Lower lobe of right lung (tissue), 2 donors: ENCODE results near the gene SAP30BP. TPM values are rescaled to one million over a fixed set of nuclear protein-coding genes. Genes with fewer than 3 reads are reported as not detected.
"Not testable (repeated sequence)": the region's sequence is repeated elsewhere in the genome, so short reads cannot be mapped to it uniquely, and the experiment has no call there.

Experiments
- ATAC-seq, 2 donors: fragments of 200-7000 bp; cut with Tn5 transposase; one replicate each; pipeline ENCODE4 v1.9.1; 2020 to 2022; ENCODE audit warnings: mild to moderate bottlenecking in 2 of 2, moderate library complexity in 2 of 2
- DNase-seq: peaks from one replicate; pipeline ENCODE4 v3.0.0-alpha.2; 2020
- H3K27ac ChIP-seq: fragments of 200-600 bp; one replicate; pipeline ENCODE4 v1.8.0; 2022
- H3K27me3 ChIP-seq: fragments of 200-600 bp; one replicate; pipeline ENCODE4 v1.8.0; 2022; ENCODE audit warnings: low read depth
- H3K36me3 ChIP-seq: fragments of 200-600 bp; one replicate; pipeline ENCODE4 v1.8.0; 2022; ENCODE audit warnings: mild to moderate bottlenecking
- H3K4me1 ChIP-seq: fragments of 200-600 bp; one replicate; pipeline ENCODE4 v1.8.0; 2022
- H3K4me3 ChIP-seq: fragments of 200-600 bp; one replicate; pipeline ENCODE4 v1.8.0; 2022; ENCODE audit warnings: mild to moderate bottlenecking
- H3K9me3 ChIP-seq: fragments of 200-600 bp; one replicate; pipeline ENCODE4 v1.8.0; 2022
- intact Hi-C: fragments of 100-400 bp; cut with DNase I; formaldehyde crosslinking; loops from one replicate; pipeline ENCODE4 v1.11.0; 2022
- total RNA-seq: library from RNA; stranded (reverse); fragmentation: NEBNext Ultra II Directional; extraction: Animal tissue kit (Norgen Biotek cat#: 25700); gene quantifications from one replicate; pipeline ENCODE4 v1.2.1, GENCODE V29; 2021
- TF ChIP-seq, protein P1 (sequence below): fragments of 200-600 bp; IDR thresholded peaks from one replicate; pipeline ENCODE4 v1.8.0; 2022; ENCODE audit warnings: antibody characterized with exemption, mild to moderate bottlenecking
- donor health status: DM: no; HTN: yes; CAD: no; lungs with severe emphysema.

Gene SAP30BP
- total RNA-seq, 1 donor from 2014 or later: 73.0 TPM

GRCh38 chr17:75634754-75635609 is 32.2 kb upstream of the SAP30BP start:
- Histone ChIP-seq H3K27ac (peak overlapping the region; percentile 80), H3K9me3 (no peaks in the 10 kb centered on the region), H3K4me1 (peaks cover 39% of the 10 kb centered on the region), H3K27me3 (no peaks in the 10 kb centered on the region), H3K4me3 (no peak overlapping the region), H3K36me3 (peaks cover 12% of the 10 kb centered on the region)
- intact Hi-C loops: no loop called here
- TF ChIP-seq, protein P1, sequence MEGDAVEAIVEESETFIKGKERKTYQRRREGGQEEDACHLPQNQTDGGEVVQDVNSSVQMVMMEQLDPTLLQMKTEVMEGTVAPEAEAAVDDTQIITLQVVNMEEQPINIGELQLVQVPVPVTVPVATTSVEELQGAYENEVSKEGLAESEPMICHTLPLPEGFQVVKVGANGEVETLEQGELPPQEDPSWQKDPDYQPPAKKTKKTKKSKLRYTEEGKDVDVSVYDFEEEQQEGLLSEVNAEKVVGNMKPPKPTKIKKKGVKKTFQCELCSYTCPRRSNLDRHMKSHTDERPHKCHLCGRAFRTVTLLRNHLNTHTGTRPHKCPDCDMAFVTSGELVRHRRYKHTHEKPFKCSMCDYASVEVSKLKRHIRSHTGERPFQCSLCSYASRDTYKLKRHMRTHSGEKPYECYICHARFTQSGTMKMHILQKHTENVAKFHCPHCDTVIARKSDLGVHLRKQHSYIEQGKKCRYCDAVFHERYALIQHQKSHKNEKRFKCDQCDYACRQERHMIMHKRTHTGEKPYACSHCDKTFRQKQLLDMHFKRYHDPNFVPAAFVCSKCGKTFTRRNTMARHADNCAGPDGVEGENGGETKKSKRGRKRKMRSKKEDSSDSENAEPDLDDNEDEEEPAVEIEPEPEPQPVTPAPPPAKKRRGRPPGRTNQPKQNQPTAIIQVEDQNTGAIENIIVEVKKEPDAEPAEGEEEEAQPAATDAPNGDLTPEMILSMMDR: no peak
- DNase-seq (peak; percentile 42), ATAC-seq (no peak)

- H3K36me3 ChIP-seq: peaks cover 5% of the 10 kb centered on the region
- H3K4me1 ChIP-seq: peaks cover 39% of the 10 kb centered on the region
- intact Hi-C loops: no loop called here
- ATAC-seq (peak in 1 of 2 donors; percentile 40), DNase-seq (peak; percentile 72)
- TF ChIP-seq, protein P1: no peak
- no peak overlapping the region for H3K4me3 ChIP-seq
- H3K9me3 ChIP-seq: no peaks in the 10 kb centered on the region
- H3K27me3 ChIP-seq: no peaks in the 10 kb centered on the region
- peak overlapping the region; percentile 80 for H3K27ac ChIP-seq
Observed at GRCh38 chr17:75635610-75636202, 31.4 kb upstream of the SAP30BP start.

DNA sequence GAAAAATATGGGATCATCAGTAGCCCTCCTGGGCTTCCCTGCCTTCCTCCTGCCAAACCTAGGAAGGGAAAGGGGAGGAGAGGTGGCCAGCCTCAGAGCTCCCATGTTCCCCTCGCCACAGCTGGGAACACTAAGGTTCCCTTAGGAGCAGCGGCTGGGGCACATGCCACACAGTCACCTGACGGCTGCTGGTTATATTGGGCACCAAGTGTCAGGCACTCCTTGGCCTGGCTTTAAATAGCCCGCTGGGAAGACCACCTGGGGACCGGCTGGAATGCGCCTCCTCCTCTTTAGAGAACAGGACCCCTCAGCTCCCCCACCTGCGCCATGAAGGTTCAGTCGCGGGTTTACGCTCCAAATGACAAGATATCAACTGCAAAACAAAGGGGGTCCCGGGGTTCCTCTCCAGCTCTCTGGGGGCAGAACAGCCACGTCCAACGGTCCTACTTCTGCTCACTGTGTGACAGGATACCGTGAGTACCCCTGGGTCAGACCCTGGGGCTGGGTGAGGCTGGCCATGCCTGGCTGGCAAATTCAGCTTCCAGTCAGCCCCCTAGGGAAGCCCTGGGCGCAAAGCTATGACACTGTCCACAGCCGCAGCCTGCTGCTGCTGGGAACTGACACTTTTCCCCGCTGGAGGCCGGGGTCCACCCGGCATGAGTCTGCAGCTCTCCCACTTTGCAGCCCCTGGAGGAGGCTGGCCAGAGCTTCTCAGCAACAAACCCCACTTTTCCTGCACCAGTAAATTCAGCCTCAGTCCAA is 30.6 kb upstream of the SAP30BP start:
- intact Hi-C loops: no loop called here
- H3K27ac ChIP-seq: peak overlapping the region; percentile 80
- no peaks in the 10 kb centered on the region for H3K9me3 ChIP-seq
- peaks cover 3% of the 10 kb centered on the region for H3K36me3 ChIP-seq
- DNase-seq: peak; percentile 29
- H3K4me1 ChIP-seq: peaks cover 39% of the 10 kb centered on the region
- TF ChIP-seq, protein P1: no peak
- ATAC-seq: no peak
- no peak overlapping the region for H3K4me3 ChIP-seq
- H3K27me3 ChIP-seq: no peaks in the 10 kb centered on the region

- intact Hi-C loops: no loop called here
- H3K9me3 ChIP-seq: no peaks in the 10 kb centered on the region
- H3K27ac ChIP-seq: no peak overlapping the region
- H3K4me3 ChIP-seq: no peak overlapping the region
- H3K27me3 ChIP-seq: no peaks in the 10 kb centered on the region
- H3K36me3 ChIP-seq: peaks cover 3% of the 10 kb centered on the region
- peaks cover 43% of the 10 kb centered on the region for H3K4me1 ChIP-seq
- TF ChIP-seq, protein P1: no peak
- DNase-seq (peak; percentile 64), ATAC-seq (no peak)
Observed at GRCh38 chr17:75637143-75637538, 30.0 kb upstream of the SAP30BP start.

GRCh38 chr17:75637551-75637950 is 29.6 kb upstream of the SAP30BP start:
- H3K27me3 ChIP-seq: no peaks in the 10 kb centered on the region
- TF ChIP-seq, protein P1: no peak
- DNase-seq: peak; percentile 44
- no peak overlapping the region for H3K27ac ChIP-seq
- no peaks in the 10 kb centered on the region for H3K9me3 ChIP-seq
- intact Hi-C loops: no loop called here
- no peak for ATAC-seq
- H3K36me3 ChIP-seq: peaks cover 3% of the 10 kb centered on the region
- H3K4me1 ChIP-seq: peaks cover 47% of the 10 kb centered on the region
- no peak overlapping the region for H3K4me3 ChIP-seq

DNA sequence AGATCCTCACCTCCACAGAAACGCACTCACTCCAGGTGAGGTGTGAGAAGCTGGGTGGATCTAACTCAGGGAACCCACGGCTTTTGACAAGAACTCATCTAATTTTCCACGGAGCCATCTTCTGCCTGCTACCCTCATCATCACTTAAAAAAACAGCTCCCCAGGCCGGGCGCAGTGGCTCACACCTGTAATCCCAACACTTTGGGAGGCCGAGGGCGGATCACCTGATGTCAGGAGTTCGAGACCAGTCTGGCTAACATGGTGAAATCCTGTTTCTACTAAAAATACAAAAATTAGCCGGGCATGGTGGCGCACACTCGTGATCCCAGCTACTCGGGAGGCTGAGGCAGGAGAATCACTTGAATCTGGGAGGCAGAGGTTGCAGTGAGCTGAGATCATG is 29.1 kb upstream of the SAP30BP start:
- H3K27ac ChIP-seq, H3K27me3 ChIP-seq, H3K4me3 ChIP-seq, intact Hi-C loops, H3K9me3 ChIP-seq, ATAC-seq, H3K36me3 ChIP-seq, DNase-seq: not testable (repeated sequence)
- peaks cover 47% of the 10 kb centered on the region for H3K4me1 ChIP-seq
